PFSK-1 (cell line): ENCODE measurements around the gene SLC35A3.

Source experiments
- FOXP2 ChIP-seq: optimal IDR thresholded peaks from 2 replicates; pipeline ENCODE3; 2011; ENCODE audit warnings: borderline replicate concordance, control low read depth, inconsistent platforms; ENCODE audit not compliant: insufficient read depth; ENCODE audit errors: extremely low read length, extremely low read depth
- POLR2AphosphoS5 ChIP-seq: IDR thresholded peaks from 2 replicates; pipeline ENCODE4 v1.6.1; 2012; ENCODE audit warnings: low read depth, mild to moderate bottlenecking, control low read depth, low read length, moderate library complexity
- SIN3A ChIP-seq: IDR thresholded peaks from 2 replicates; pipeline ENCODE4 v1.6.1; 2012; ENCODE audit warnings: mild to moderate bottlenecking, low read length, moderate library complexity, borderline replicate concordance; ENCODE audit not compliant: insufficient read depth
- TAF1 ChIP-seq: IDR thresholded peaks from 2 replicates; pipeline ENCODE4 v1.6.1; 2012; ENCODE audit warnings: low read length, control low read depth, borderline replicate concordance; ENCODE audit not compliant: insufficient read depth
- TF ChIP-seq, protein P1 (sequence below), 2 experiments: IDR thresholded peaks; 2 replicates each; pipeline versions ENCODE4 v1.6.1 to v1.8.0; 2011 to 2012; ENCODE audit warnings: low read depth in 2 of 2, low read length in 2 of 2, control low read depth in 1 of 2, inconsistent platforms in 1 of 2, mild to moderate bottlenecking in 1 of 2, moderate library complexity in 1 of 2; ENCODE audit not compliant: insufficient read depth in 1 of 2

DNA sequence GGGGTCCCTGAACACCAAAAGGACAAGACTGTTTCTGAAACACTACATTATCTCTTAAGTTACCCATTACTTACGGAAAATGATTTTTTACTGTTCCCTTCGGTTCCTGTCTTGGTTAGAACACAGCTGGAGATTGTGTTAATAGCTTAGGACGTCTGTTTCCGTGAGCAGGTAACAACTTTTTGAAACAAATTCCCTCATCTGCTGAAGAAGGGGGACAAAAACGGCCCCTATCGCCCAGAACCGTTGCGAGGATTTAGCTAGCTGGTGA is 67.8 kb downstream of the SLC35A3 start:
- no peak for TF ChIP-seq POLR2AphosphoS5
- TF ChIP-seq TAF1: no peak
- TF ChIP-seq, protein P1, sequence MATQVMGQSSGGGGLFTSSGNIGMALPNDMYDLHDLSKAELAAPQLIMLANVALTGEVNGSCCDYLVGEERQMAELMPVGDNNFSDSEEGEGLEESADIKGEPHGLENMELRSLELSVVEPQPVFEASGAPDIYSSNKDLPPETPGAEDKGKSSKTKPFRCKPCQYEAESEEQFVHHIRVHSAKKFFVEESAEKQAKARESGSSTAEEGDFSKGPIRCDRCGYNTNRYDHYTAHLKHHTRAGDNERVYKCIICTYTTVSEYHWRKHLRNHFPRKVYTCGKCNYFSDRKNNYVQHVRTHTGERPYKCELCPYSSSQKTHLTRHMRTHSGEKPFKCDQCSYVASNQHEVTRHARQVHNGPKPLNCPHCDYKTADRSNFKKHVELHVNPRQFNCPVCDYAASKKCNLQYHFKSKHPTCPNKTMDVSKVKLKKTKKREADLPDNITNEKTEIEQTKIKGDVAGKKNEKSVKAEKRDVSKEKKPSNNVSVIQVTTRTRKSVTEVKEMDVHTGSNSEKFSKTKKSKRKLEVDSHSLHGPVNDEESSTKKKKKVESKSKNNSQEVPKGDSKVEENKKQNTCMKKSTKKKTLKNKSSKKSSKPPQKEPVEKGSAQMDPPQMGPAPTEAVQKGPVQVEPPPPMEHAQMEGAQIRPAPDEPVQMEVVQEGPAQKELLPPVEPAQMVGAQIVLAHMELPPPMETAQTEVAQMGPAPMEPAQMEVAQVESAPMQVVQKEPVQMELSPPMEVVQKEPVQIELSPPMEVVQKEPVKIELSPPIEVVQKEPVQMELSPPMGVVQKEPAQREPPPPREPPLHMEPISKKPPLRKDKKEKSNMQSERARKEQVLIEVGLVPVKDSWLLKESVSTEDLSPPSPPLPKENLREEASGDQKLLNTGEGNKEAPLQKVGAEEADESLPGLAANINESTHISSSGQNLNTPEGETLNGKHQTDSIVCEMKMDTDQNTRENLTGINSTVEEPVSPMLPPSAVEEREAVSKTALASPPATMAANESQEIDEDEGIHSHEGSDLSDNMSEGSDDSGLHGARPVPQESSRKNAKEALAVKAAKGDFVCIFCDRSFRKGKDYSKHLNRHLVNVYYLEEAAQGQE (IDR thresholded peaks at IDR 0.05; ENCODE audit: insufficient read depth in 1 of 2, low read depth in 2 of 2, low read length in 2 of 2): no peak
- no peak for TF ChIP-seq SIN3A
- no peak for TF ChIP-seq FOXP2
